GM23338 (cell line): ENCODE measurements around the gene CEP95. TPM values are rescaled to one million over a fixed set of nuclear protein-coding genes. Genes with fewer than 3 reads are reported as not detected.
A peak's percentile ranks its signal among the peaks of the same experiment; 100 is the strongest.
"Not testable (repeated sequence)": the region's sequence is repeated elsewhere in the genome, so short reads cannot be mapped to it uniquely, and the experiment has no call there.

Source experiments
- ATAC-seq: fragments of 200-7000 bp; cut with Tn5 transposase; 3 replicates; pipeline ENCODE4 v1.9.1; 2020
- DNase-seq: peaks from one replicate; pipeline ENCODE4 v3.0.0-alpha.2; 2015; ENCODE audit warnings: low spot score
- H2AFZ ChIP-seq: fragments of 200-600 bp; sonication (generic); 2 replicates; pipeline ENCODE4 v1.8.0; 2016; ENCODE audit warnings: antibody characterized with exemption, mild to moderate bottlenecking, moderate library complexity
- H3F3A ChIP-seq: fragments of 200-600 bp; sonication (generic); replicated peaks from 2 replicates; pipeline ENCODE4 v1.8.0; 2017; ENCODE audit warnings: antibody characterized with exemption, mixed run types, low read depth
- H3K27ac ChIP-seq: fragments of 200-600 bp; sonication (generic); 2 replicates; pipeline ENCODE4 v1.6.1; 2016; ENCODE audit warnings: low read depth
- H3K27me3 ChIP-seq: fragments of 200-600 bp; sonication (generic); 2 replicates; pipeline ENCODE4 v1.8.0; 2016; ENCODE audit warnings: mild to moderate bottlenecking, mixed run types, moderate library complexity; ENCODE audit not compliant: insufficient read depth
- H3K36me3 ChIP-seq: fragments of 200-600 bp; sonication (generic); 2 replicates; pipeline ENCODE4 v1.8.0; 2016; ENCODE audit warnings: mild to moderate bottlenecking; ENCODE audit not compliant: insufficient read depth
- H3K4me1 ChIP-seq: fragments of 200-600 bp; sonication (generic); 2 replicates; pipeline ENCODE4 v1.8.0; 2016; ENCODE audit warnings: mild to moderate bottlenecking, moderate library complexity; ENCODE audit not compliant: insufficient read depth
- H3K4me2 ChIP-seq: fragments of 200-600 bp; sonication (generic); 2 replicates; pipeline ENCODE4 v1.7.1; 2017; ENCODE audit warnings: mixed run types
- H3K4me3 ChIP-seq: fragments of 200-600 bp; sonication (generic); 2 replicates; pipeline ENCODE4 v1.6.1; 2016; ENCODE audit warnings: mixed run types
- H3K79me2 ChIP-seq: fragments of 200-600 bp; sonication (generic); replicated peaks from 2 replicates; pipeline ENCODE4 v1.8.0; 2017; ENCODE audit warnings: mild to moderate bottlenecking; ENCODE audit not compliant: insufficient read depth
- H3K9me2 ChIP-seq: fragments of 200-600 bp; sonication (generic); 2 replicates; pipeline ENCODE4 v1.8.0; 2017; ENCODE audit not compliant: insufficient read depth
- H4K20me1 ChIP-seq: fragments of 200-600 bp; sonication (generic); replicated peaks from 2 replicates; pipeline ENCODE4 v1.8.0; 2017; ENCODE audit warnings: mild to moderate bottlenecking; ENCODE audit not compliant: insufficient read depth
- H3K27ac Mint-ChIP-seq: 2 replicates; pipeline ENCODE4 v1.8.0; 2020; ENCODE audit warnings: inconsistent platforms, mild to moderate bottlenecking, moderate library complexity, mixed read lengths
- H3K27me3 Mint-ChIP-seq: 3 replicates; pipeline ENCODE4 v1.8.0; 2022; ENCODE audit warnings: low read depth, mild to moderate bottlenecking, moderate library complexity, mixed read lengths, inconsistent platforms; ENCODE audit not compliant: insufficient read depth, poor library complexity
- H3K36me3 Mint-ChIP-seq: 3 replicates; pipeline ENCODE4 v1.8.0; 2021; ENCODE audit warnings: low read depth, mild to moderate bottlenecking, inconsistent platforms, moderate library complexity, mixed read lengths
- H3K4me1 Mint-ChIP-seq: 3 replicates; pipeline ENCODE4 v1.8.0; 2020; ENCODE audit warnings: mild to moderate bottlenecking, inconsistent platforms, mixed read lengths
- H3K4me3 Mint-ChIP-seq: 3 replicates; pipeline ENCODE4 v1.8.0; 2021; ENCODE audit warnings: moderate library complexity, mild to moderate bottlenecking, inconsistent platforms, mixed read lengths
- H3K9me3 Mint-ChIP-seq: 3 replicates; pipeline ENCODE4 v1.8.0; 2020; ENCODE audit warnings: moderate library complexity, mild to moderate bottlenecking, inconsistent platforms, mixed read lengths
- EZH2 ChIP-seq: fragments of 200-600 bp; sonication (generic); IDR thresholded peaks from one replicate; pipeline ENCODE4 v1.8.0; 2017; ENCODE audit warnings: antibody characterized with exemption, mild to moderate bottlenecking, low read depth; ENCODE audit not compliant: unreplicated experiment
- EZH2phosphoT487 ChIP-seq: fragments of 200-600 bp; sonication (generic); IDR thresholded peaks from one replicate; pipeline ENCODE4 v1.8.1; 2018; ENCODE audit warnings: antibody characterized with exemption; ENCODE audit not compliant: unreplicated experiment
- JUNB ChIP-seq: IDR thresholded peaks from one replicate; pipeline ENCODE4 v1.6.1; 2016; ENCODE audit warnings: antibody characterized with exemption; ENCODE audit not compliant: unreplicated experiment
- NANOG ChIP-seq: IDR thresholded peaks from 2 replicates; pipeline ENCODE4 v1.6.1; 2016; ENCODE audit warnings: antibody characterized with exemption, borderline replicate concordance
- POLR2AphosphoS5 ChIP-seq: IDR thresholded peaks from 2 replicates; pipeline ENCODE4 v1.6.1; 2016; ENCODE audit warnings: antibody characterized with exemption, low read depth
- STAT1 ChIP-seq: IDR thresholded peaks from one replicate; pipeline ENCODE4 v1.6.1; 2016; ENCODE audit warnings: antibody characterized with exemption; ENCODE audit not compliant: unreplicated experiment
- ZNF114 ChIP-seq: fragments of 250-450 bp; sonication (Bioruptor Pico); IDR thresholded peaks from 2 replicates; pipeline ENCODE4 v1.5.0; 2020; ENCODE audit warnings: mild to moderate bottlenecking, moderate library complexity
- ZNF331 ChIP-seq: fragments of 250-450 bp; sonication (Bioruptor Pico); IDR thresholded peaks from 2 replicates; pipeline ENCODE4 v1.5.0; 2020; ENCODE audit warnings: low read depth, mild to moderate bottlenecking, moderate library complexity
- polyA plus RNA-seq: library from polyadenylated mRNA; unstranded; fragments of >200 nt; fragmentation: Nextera tagmentation; extraction: Ambion mirVana; gene quantifications from 2 replicates; pipeline ENCODE4 v1.2.1, GENCODE V29; 2016
- total RNA-seq: library from RNA; depleted of rRNA; stranded (reverse); fragments of >200 nt; shearing (Covaris generic); gene quantifications from 2 replicates; pipeline ENCODE4 v1.2.3, GENCODE V29; 2014
- TF ChIP-seq, protein P1 (sequence below), 2 experiments: fragments of 200-600 bp in 1 of 2; sonication (generic) in 1 of 2; conservative IDR thresholded peaks; 2 replicates each; pipeline versions ENCODE4 v1.5.1 to v1.6.1; 2016 to 2017; ENCODE audit warnings: antibody characterized with exemption in 2 of 2, low read depth in 2 of 2, mild to moderate bottlenecking in 2 of 2, moderate library complexity in 1 of 2
- TF ChIP-seq, protein P2 (sequence below): fragments of 250-450 bp; sonication (Bioruptor Pico); IDR thresholded peaks from 2 replicates; pipeline ENCODE4 v1.5.0; 2020; ENCODE audit warnings: mild to moderate bottlenecking, moderate library complexity
- TF ChIP-seq, protein P3 (sequence below): IDR thresholded peaks from one replicate; pipeline ENCODE4 v1.6.1; 2018; ENCODE audit warnings: antibody characterized with exemption; ENCODE audit not compliant: unreplicated experiment

Gene CEP95
- total and polyA plus RNA-seq, 2 experiments from 2014 or later, result 41.1 to 45.4 TPM

DNA sequence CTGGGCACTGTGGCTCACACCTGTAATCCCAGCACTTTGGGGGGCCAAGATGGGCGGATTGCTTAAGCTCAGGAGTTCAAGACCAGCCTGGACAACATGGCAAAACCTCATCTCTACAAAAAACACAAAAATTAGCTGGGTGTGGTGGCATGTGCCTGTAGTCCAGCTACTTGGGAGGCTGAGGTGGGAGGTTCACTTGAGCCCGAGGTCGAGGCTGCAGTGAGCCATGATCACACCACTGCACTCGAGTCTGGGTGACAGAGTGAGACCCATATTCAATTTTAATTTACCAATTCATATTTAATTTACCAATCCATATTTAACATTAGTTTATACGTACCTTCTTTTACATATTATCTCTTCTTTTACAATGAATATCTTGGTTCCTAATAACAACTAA, 11.5 kb upstream of the CEP95 start:
- H2AFZ ChIP-seq, H3K27ac ChIP-seq, H3K27ac Mint-ChIP-seq, ATAC-seq, DNase-seq, H3K4me1 ChIP-seq, H3K27me3 ChIP-seq, H3K9me2 ChIP-seq: not testable (repeated sequence)
- Mint-ChIP-seq H3K9me3 (peaks cover 17% of the 10 kb centered on the region), H3K4me3 (peak overlapping the region; percentile 100), H3K27me3 (peaks cover 24% of the 10 kb centered on the region), H3K4me1 (peaks cover 35% of the 10 kb centered on the region), H3K36me3 (peaks cover 84% of the 10 kb centered on the region)
- Histone ChIP-seq H4K20me1 (peaks cover 23% of the 10 kb centered on the region), H3K36me3 (peaks cover 43% of the 10 kb centered on the region), H3K4me3 (peak overlapping the region; percentile 60), H3K79me2 (peaks cover 48% of the 10 kb centered on the region), H3K4me2 (peak overlapping the region; percentile 84), H3F3A (peaks cover 32% of the 10 kb centered on the region)

DNA sequence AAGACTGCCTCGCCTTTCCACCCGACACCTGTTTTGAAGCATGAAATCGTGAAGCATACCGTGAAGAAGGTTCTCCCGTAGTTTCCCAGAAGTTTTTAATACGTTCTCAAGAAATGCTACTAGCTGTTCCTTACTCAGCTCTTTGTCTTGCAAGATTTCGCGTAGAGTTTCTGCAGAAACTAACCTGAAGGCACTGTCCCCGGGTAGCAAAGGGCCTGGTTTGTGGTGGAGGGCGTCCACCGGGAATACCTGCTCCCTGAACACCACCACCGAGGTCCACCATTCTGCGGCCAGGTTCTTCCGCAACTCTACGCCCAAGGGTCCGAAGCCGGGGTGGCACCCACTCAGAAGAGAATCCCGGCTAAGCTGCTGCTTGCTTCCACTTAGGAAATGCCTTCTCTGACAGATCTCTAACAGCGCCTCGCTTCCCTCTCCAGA, 10.4 kb upstream of the CEP95 start:
- H3K36me3 Mint-ChIP-seq, result peaks cover 84% of the 10 kb centered on the region
- peak; percentile 7 for ATAC-seq

More for the DNA sequence above, 10.4 kb upstream of the CEP95 start:
- Histone ChIP-seq H3K4me1 (peaks cover 10% of the 10 kb centered on the region), H3K27ac (0 out of 2 replicates have a peak overlapping the region, but pooled peaks have one; percentile 18), H3K36me3 (peaks cover 42% of the 10 kb centered on the region), H3F3A (peaks cover 43% of the 10 kb centered on the region), H3K27me3 (no peaks in the 10 kb centered on the region), H3K4me3 (peak overlapping the region; percentile 60), H3K4me2 (peak overlapping the region; percentile 84), H4K20me1 (peaks cover 25% of the 10 kb centered on the region), H2AFZ (no peak overlapping the region), H3K9me2 (no peaks in the 10 kb centered on the region), H3K79me2 (peaks cover 59% of the 10 kb centered on the region)
- Mint-ChIP-seq H3K27ac (peak overlapping the region; percentile 98), H3K9me3 (peaks cover 11% of the 10 kb centered on the region), H3K4me1 (peaks cover 45% of the 10 kb centered on the region), H3K4me3 (peak overlapping the region; percentile 100), H3K27me3 (peaks cover 29% of the 10 kb centered on the region)
- DNase-seq, result peak; percentile 21
- TF ChIP-seq POLR2AphosphoS5 (no peak), ZNF331 (CRISPR knock-in tag) (no peak), EZH2phosphoT487 (no peak), ZNF114 (no peak), EZH2 (no peak), STAT1 (no peak), NANOG (no peak), JUNB (no peak)
- TF ChIP-seq, protein P1, sequence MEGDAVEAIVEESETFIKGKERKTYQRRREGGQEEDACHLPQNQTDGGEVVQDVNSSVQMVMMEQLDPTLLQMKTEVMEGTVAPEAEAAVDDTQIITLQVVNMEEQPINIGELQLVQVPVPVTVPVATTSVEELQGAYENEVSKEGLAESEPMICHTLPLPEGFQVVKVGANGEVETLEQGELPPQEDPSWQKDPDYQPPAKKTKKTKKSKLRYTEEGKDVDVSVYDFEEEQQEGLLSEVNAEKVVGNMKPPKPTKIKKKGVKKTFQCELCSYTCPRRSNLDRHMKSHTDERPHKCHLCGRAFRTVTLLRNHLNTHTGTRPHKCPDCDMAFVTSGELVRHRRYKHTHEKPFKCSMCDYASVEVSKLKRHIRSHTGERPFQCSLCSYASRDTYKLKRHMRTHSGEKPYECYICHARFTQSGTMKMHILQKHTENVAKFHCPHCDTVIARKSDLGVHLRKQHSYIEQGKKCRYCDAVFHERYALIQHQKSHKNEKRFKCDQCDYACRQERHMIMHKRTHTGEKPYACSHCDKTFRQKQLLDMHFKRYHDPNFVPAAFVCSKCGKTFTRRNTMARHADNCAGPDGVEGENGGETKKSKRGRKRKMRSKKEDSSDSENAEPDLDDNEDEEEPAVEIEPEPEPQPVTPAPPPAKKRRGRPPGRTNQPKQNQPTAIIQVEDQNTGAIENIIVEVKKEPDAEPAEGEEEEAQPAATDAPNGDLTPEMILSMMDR (conservative IDR thresholded peaks at IDR 0.05; ENCODE audit: low read depth in 2 of 2), result no peak
- TF ChIP-seq, protein P2, sequence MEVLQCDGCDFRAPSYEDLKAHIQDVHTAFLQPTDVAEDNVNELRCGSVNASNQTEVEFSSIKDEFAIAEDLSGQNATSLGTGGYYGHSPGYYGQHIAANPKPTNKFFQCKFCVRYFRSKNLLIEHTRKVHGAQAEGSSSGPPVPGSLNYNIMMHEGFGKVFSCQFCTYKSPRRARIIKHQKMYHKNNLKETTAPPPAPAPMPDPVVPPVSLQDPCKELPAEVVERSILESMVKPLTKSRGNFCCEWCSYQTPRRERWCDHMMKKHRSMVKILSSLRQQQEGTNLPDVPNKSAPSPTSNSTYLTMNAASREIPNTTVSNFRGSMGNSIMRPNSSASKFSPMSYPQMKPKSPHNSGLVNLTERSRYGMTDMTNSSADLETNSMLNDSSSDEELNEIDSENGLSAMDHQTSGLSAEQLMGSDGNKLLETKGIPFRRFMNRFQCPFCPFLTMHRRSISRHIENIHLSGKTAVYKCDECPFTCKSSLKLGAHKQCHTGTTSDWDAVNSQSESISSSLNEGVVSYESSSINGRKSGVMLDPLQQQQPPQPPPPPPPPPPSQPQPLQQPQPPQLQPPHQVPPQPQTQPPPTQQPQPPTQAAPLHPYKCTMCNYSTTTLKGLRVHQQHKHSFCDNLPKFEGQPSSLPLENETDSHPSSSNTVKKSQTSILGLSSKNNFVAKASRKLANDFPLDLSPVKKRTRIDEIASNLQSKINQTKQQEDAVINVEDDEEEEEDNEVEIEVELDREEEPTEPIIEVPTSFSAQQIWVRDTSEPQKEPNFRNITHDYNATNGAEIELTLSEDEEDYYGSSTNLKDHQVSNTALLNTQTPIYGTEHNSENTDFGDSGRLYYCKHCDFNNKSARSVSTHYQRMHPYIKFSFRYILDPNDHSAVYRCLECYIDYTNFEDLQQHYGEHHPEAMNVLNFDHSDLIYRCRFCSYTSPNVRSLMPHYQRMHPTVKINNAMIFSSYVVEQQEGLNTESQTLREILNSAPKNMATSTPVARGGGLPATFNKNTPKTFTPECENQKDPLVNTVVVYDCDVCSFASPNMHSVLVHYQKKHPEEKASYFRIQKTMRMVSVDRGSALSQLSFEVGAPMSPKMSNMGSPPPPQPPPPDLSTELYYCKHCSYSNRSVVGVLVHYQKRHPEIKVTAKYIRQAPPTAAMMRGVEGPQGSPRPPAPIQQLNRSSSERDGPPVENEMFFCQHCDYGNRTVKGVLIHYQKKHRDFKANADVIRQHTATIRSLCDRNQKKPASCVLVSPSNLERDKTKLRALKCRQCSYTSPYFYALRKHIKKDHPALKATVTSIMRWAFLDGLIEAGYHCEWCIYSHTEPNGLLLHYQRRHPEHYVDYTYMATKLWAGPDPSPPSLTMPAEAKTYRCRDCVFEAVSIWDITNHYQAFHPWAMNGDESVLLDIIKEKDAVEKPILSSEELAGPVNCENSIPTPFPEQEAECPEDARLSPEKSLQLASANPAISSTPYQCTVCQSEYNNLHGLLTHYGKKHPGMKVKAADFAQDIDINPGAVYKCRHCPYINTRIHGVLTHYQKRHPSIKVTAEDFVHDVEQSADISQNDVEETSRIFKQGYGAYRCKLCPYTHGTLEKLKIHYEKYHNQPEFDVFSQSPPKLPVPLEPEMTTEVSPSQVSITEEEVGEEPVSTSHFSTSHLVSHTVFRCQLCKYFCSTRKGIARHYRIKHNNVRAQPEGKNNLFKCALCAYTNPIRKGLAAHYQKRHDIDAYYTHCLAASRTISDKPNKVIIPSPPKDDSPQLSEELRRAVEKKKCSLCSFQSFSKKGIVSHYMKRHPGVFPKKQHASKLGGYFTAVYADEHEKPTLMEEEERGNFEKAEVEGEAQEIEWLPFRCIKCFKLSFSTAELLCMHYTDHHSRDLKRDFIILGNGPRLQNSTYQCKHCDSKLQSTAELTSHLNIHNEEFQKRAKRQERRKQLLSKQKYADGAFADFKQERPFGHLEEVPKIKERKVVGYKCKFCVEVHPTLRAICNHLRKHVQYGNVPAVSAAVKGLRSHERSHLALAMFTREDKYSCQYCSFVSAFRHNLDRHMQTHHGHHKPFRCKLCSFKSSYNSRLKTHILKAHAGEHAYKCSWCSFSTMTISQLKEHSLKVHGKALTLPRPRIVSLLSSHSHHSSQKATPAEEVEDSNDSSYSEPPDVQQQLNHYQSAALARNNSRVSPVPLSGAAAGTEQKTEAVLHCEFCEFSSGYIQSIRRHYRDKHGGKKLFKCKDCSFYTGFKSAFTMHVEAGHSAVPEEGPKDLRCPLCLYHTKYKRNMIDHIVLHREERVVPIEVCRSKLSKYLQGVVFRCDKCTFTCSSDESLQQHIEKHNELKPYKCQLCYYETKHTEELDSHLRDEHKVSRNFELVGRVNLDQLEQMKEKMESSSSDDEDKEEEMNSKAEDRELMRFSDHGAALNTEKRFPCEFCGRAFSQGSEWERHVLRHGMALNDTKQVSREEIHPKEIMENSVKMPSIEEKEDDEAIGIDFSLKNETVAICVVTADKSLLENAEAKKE, result no peak
- TF ChIP-seq, protein P3, sequence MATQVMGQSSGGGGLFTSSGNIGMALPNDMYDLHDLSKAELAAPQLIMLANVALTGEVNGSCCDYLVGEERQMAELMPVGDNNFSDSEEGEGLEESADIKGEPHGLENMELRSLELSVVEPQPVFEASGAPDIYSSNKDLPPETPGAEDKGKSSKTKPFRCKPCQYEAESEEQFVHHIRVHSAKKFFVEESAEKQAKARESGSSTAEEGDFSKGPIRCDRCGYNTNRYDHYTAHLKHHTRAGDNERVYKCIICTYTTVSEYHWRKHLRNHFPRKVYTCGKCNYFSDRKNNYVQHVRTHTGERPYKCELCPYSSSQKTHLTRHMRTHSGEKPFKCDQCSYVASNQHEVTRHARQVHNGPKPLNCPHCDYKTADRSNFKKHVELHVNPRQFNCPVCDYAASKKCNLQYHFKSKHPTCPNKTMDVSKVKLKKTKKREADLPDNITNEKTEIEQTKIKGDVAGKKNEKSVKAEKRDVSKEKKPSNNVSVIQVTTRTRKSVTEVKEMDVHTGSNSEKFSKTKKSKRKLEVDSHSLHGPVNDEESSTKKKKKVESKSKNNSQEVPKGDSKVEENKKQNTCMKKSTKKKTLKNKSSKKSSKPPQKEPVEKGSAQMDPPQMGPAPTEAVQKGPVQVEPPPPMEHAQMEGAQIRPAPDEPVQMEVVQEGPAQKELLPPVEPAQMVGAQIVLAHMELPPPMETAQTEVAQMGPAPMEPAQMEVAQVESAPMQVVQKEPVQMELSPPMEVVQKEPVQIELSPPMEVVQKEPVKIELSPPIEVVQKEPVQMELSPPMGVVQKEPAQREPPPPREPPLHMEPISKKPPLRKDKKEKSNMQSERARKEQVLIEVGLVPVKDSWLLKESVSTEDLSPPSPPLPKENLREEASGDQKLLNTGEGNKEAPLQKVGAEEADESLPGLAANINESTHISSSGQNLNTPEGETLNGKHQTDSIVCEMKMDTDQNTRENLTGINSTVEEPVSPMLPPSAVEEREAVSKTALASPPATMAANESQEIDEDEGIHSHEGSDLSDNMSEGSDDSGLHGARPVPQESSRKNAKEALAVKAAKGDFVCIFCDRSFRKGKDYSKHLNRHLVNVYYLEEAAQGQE, result no peak
